Rectal smooth muscle tissue (tissue), 1 donor: ENCODE measurements around the gene SALL1.
A peak's percentile ranks its signal among the peaks of the same experiment; 100 is the strongest.

Experiments used
- H3K27ac ChIP-seq: one replicate; pipeline ENCODE4 v1.7.0; 2013; ENCODE audit warnings: low read depth, low read length, inconsistent platforms
- H3K27me3 ChIP-seq: one replicate; pipeline ENCODE4 v1.7.0; 2013; ENCODE audit warnings: low read length; ENCODE audit not compliant: control insufficient read depth, insufficient read depth
- H3K36me3 ChIP-seq: one replicate; pipeline ENCODE4 v1.7.0; 2013; ENCODE audit warnings: low read length; ENCODE audit not compliant: control insufficient read depth, insufficient read depth
- H3K4me1 ChIP-seq: one replicate; pipeline ENCODE4 v1.7.0; 2013; ENCODE audit warnings: low read length; ENCODE audit not compliant: control insufficient read depth, insufficient read depth
- H3K4me3 ChIP-seq: one replicate; pipeline ENCODE4 v1.7.0; 2013; ENCODE audit warnings: low read length
- H3K9ac ChIP-seq: one replicate; pipeline ENCODE4 v1.7.0; 2013; ENCODE audit warnings: low read length

SALL1 gene

DNA sequence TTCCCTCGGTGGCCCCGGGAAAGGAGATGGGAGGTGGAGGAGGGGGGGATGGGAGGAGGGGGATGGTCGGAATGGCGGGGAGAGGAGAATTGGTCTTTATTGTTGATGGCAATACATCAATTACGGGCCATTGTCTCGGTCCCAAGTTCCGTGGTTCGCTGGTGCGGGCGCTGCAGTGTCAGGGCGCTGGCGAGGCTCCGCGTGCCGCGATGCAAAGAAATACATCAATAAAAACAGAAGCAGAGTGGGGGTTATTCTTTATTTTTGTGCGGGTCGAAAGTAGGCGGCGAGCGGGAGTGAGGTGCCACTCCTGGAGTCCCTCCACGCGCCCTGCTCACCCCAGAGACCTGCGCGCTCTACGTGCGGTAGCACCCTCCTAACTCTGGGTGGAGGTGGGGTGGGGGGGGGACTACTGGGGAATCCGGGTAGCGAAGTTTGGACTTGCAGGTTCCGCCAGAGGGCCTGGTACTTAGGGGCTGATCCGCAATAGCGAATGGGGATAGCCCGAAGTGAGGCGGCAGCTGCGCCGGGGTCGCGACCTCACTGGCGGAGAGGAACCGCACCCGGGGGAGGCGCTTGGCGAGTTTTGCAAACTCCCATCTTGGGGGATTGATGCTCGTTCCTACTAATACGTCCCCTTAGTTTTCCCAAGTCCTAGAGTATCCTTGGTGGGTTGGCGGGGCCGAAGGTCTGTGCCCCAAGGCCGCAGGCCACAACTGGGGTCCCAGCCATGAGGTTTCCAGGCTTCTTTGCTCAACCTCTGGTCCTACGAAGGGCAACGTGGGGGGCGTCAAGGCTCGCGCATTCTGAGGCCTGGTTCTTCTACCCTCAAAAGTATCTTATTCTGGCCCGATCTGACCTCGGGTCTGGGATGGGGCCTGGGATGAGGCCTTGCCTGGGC lies 3.5 kb upstream of the SALL1 start:
- Histone ChIP-seq H3K4me1 (no peaks in the 10 kb centered on the region), H3K27ac (no peak overlapping the region), H3K27me3 (peaks cover 16% of the 10 kb centered on the region), H3K9ac (no peak overlapping the region), H3K36me3 (no peaks in the 10 kb centered on the region), H3K4me3 (no peak overlapping the region)

DNA sequence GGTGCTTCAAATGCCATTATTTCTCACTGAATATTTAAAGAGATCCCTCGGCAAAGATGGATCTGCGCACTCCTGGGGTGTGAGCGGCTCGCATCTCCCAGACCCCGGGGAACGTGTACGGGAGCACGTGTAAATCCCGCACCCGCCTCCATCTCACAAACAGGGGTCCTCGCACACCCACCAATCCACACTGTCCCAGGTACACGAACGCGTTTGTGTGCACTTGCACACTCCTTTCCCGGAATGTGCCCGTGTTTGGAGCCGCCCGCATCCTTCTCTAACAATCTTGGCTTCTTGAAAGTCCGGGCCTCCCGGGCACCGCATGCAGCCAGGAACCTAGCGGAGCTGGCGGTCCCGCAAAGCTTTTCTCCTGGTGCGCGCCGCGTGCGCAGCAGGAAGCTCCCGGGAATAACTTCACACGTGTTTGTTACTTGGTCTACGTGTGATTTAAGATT lies 2.5 kb upstream of the SALL1 start:
- no peak overlapping the region for H3K27ac ChIP-seq
- H3K36me3 ChIP-seq, result no peaks in the 10 kb centered on the region
- peaks cover 16% of the 10 kb centered on the region for H3K27me3 ChIP-seq
- no peak overlapping the region for H3K4me3 ChIP-seq
- no peak overlapping the region for H3K9ac ChIP-seq
- H3K4me1 ChIP-seq, result no peaks in the 10 kb centered on the region

DNA sequence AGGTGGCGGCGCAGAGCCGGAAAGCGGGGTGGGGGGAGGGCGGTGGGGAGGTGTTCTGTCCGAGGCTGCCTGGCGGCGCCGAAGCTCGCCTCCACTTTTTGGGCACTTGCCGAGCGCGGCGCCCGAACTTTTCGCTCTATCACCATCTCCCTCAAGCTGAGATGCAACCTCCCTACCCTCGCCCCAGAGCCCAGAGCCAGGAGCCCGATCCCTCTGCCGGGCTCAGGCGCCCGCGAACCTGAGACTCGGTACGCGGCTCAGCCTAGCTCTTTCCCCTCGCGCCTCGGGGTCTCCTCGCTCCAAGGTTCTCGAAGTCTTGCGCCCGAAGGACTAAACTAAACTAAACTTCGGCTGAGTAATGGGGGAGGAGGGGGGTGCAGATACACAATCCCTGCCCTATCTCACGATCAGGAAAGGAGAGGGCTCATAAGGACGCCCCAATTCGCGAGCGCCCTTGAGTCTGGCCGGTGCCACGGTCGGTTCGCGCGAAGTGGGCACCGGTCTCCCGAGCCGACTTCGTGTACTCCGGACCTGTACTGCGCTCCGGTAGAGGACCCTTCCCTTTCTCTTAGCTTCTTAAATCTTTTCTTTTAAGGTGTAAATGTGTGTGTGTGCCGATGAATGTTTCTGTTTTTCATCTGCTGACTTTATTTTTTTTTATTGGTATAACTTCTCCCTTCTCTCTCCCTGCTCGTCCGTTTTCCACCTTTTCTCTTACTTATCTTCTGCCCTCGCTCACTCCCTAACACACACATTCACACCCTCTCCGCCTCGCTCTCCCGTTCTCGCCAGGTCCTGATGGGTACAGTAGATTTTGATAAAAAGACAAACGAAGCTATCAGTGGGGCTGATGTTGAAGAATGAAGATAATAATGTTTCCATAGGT lies 1.9 kb upstream of the SALL1 start:
- no peaks in the 10 kb centered on the region for H3K36me3 ChIP-seq
- H3K4me3 ChIP-seq, result peak overlapping the region; percentile 36
- peaks cover 18% of the 10 kb centered on the region for H3K27me3 ChIP-seq
- H3K27ac ChIP-seq, result no peak overlapping the region
- no peaks in the 10 kb centered on the region for H3K4me1 ChIP-seq
- H3K9ac ChIP-seq, result no peak overlapping the region

DNA sequence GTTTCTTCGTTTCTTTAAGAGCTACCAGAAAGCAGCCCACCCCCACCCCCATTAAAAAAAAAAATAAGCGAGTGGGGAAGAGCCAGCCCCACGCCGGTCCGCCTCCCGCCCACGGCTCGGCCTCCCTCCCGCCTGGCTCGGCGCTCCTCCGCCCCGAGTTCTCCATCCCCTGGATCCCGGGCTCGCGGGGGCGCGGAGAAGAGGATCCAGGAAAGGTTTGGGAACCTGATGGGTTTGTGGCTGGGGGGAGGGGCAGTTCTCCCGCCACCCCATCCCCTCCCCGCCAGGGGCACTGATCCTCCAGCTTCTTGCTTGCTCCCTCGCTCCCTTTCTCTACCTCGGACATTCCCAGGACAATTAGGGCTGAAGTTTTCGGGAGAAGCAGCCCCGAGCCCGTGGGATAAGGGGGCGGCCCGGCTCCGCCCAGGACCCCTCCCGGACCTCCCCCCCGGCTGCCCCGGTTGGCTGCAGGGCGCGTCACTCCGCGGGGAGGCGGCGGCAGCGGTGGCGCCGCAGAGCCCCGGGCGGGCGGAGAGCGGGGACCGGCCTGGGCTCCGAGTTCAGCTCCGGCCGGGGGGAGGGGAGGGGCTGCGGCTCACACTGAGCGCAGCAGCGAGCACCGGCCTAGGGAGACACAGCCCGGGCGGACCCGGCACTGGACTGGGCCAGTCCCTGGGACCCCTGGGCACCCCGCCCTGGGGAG lies 1.0 kb upstream of the SALL1 start:
- H3K9ac ChIP-seq, result no peak overlapping the region
- H3K4me1 ChIP-seq, result no peaks in the 10 kb centered on the region
- no peaks in the 10 kb centered on the region for H3K36me3 ChIP-seq
- H3K27me3 ChIP-seq, result peaks cover 18% of the 10 kb centered on the region
- H3K27ac ChIP-seq, result no peak overlapping the region
- H3K4me3 ChIP-seq, result peak overlapping the region; percentile 46

DNA sequence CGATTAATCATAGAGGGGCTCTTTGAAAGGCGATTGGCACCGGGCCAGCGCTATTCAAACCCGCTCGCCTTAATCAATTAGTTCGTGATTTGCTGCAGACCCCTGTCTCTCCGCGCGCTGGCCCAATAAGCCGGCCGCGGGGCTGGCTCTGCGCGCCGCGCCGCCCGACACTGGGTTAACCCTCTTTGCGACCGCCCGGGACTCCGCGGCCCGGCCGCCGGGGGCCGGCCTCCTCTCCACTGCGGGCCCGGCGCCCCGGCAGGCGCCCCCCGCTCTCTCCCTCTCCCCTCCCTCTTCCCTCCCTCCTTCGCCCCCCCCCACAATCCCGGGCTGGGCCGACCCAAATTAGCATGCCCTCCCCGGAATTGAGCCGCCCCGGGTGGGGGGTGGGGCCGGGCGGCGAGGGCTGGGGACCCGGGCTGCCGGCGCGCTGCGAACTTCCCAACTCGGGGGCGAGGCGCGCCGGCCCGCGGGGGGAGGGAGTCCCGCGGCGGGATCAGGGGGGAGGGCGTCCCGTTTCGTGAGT lies 428 bp upstream of the SALL1 start:
- H3K4me3 ChIP-seq, result no peak overlapping the region
- no peak overlapping the region for H3K27ac ChIP-seq
- H3K4me1 ChIP-seq, result no peaks in the 10 kb centered on the region
- no peaks in the 10 kb centered on the region for H3K36me3 ChIP-seq
- H3K9ac ChIP-seq, result no peak overlapping the region
- H3K27me3 ChIP-seq, result peaks cover 18% of the 10 kb centered on the region

DNA sequence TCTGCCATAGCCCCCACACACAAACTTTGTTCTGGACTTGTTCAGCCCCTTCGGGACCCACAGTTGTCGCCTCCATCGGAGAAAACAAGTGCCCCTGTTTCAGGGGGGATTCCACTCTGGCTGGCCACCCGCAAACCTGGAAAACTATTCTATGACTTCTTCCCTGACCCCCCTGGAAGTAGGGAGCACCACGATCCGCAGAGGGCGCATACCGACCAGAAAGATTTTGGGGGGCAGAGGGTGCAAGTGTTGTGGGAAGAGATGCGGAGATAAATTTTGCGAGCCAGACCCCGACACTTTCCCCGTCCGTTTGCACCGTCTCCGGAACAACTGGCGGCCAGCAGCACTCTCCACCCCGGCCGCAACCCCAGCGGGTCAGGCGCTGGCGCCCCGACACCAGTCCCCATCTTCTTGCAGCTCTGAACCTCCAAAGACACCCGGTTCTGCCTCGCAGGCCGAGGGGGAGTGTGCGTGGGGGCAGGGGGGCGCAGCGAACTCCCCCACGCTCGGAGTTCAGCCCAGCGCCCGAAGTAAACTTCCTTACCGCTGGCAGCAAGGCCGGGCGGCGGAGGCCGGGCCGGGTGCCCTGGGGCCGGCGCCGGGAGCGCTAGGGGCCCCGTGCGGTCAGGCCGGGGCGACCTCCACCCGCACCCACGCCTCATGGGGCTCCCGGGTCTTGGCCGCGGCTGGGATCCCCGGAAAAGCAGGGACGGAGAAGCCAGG lies 744 bp downstream of the SALL1 start:
- peaks cover 18% of the 10 kb centered on the region for H3K27me3 ChIP-seq
- H3K36me3 ChIP-seq, result no peaks in the 10 kb centered on the region
- H3K9ac ChIP-seq, result no peak overlapping the region
- H3K27ac ChIP-seq, result no peak overlapping the region
- H3K4me1 ChIP-seq, result no peaks in the 10 kb centered on the region
- peak overlapping the region; percentile 34 for H3K4me3 ChIP-seq

DNA sequence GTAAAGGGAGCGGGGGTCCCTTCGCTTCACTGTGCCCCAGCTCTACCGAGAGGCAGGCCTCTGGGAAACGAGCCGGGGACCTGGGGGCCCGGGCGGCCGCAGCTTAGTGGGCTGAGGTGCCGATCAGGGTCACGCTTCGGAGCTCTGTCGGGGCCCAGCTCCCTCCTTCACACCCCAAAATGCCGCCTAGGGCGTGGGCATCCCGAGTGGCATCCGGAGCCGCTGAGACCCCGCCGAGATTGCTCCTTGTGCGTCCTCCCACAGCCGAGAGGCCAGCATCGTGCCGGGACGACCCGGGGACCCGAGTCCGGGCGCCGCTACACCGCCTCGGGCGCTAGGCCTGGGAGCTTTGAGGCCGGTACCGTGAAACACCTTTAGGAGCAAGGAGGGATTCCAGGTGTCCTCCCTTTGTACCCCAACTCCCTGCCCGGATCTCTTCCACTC lies 1.3 kb downstream of the SALL1 start:
- Histone ChIP-seq H3K9ac (no peak overlapping the region), H3K4me1 (no peaks in the 10 kb centered on the region), H3K4me3 (no peak overlapping the region), H3K27me3 (peaks cover 14% of the 10 kb centered on the region), H3K36me3 (no peaks in the 10 kb centered on the region), H3K27ac (no peak overlapping the region)

DNA sequence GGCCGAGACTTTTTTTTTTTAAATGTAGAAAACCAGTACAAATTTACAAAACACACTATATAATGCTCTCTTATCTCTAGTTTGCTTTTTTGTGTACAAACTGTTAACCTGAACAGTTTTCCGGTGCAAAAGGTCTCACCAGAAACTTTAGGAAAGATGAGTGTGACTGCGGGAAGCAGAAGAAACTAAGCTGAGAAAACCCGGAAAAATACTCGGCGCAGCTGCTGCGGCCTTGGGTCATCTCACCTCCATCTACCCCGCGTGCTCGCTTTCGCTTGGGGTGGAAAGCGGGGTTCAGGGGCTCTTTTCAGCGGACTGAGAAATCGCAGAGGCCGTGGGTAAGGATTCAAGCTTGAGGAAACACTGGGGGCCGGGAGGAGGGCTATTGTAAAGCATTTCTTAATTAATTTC lies 1.8 kb downstream of the SALL1 start:
- H3K27ac ChIP-seq, result no peak overlapping the region
- no peak overlapping the region for H3K4me3 ChIP-seq
- no peaks in the 10 kb centered on the region for H3K4me1 ChIP-seq
- peaks cover 12% of the 10 kb centered on the region for H3K27me3 ChIP-seq
- no peak overlapping the region for H3K9ac ChIP-seq
- H3K36me3 ChIP-seq, result no peaks in the 10 kb centered on the region

DNA sequence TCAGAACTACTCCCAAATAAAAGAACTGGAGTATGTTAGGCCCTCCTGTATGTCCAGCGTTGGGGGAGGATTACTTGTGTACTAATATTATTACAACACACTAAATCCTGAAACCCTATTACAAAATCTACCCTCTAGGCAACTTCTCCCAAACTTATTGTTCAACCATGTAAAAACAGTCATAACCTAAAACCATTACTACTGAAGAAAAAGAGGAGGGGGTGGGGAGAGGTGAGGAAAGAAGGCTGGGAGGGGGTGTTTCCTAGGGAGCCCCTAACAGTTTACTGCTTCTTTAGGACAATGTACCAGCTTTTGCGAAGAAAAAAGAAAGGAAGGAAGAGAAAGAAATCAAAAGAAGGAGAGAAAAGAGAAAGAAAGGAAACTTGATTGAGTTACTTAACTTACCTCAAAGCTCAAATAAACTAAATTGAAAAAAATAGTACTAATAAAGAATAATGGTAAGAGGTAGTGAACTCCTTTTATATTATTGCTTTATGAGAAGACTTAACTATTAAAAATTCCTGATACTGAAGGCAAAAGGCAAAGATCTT lies 2.3 kb downstream of the SALL1 start:
- H3K36me3 ChIP-seq, result no peaks in the 10 kb centered on the region
- H3K27me3 ChIP-seq, result peaks cover 12% of the 10 kb centered on the region
- H3K9ac ChIP-seq, result no peak overlapping the region
- no peaks in the 10 kb centered on the region for H3K4me1 ChIP-seq
- no peak overlapping the region for H3K4me3 ChIP-seq
- H3K27ac ChIP-seq, result no peak overlapping the region

DNA sequence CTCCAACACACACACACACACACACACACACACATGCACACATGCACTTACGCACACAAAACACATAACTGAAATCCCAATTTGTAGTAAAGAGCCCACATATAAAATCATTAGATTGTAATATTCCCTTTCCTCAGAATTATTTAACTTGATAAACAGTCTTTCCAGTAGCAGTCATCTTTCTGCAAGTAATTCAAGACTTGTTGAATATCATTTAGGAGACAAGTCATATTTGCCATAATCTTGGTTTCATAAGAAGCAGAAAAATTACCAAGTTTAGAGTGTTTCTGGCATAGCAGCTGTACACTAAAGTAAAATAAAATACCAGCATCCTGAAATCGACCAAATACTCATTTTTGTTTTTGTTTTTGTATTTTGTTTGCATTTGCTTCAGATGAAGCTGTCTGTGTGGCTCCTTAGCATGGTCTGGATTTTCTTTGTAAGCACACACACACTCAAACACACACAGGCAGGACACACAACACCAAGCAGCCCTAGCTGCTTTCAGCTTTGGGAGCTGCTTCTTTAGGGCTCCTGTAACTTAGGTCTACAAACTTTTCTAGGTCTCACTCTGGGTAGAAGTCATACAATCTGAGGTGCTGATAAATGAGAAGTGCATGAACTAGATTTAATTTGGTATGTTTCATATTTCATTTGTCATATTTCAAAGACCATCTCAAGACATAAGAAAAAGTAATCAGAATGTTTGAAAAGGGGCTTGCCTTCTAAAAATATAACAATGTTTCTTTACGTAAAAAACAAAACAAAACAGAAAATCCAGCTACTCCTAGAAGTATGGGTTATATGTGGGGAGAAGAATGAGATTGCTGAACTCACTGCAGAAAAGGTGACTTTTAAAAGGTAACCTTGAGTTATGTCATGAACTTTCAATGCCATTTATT lies 3.0 kb downstream of the SALL1 start:
- Histone ChIP-seq H3K27ac (no peak overlapping the region), H3K9ac (no peak overlapping the region)

More for the DNA sequence above, 3.0 kb downstream of the SALL1 start:
- Histone ChIP-seq H3K4me1 (no peaks in the 10 kb centered on the region), H3K27me3 (peaks cover 6% of the 10 kb centered on the region), H3K4me3 (no peak overlapping the region), H3K36me3 (no peaks in the 10 kb centered on the region)
